ENCODE measurements around the gene RPL12. TPM values are rescaled to one million over a fixed set of nuclear protein-coding genes. Genes with fewer than 3 reads are reported as not detected.

Gene RPL12
- total RNA-seq, 4 donors from 2014 or later: 2,461 to 2,856 (median 2,671) TPM

DNA sequence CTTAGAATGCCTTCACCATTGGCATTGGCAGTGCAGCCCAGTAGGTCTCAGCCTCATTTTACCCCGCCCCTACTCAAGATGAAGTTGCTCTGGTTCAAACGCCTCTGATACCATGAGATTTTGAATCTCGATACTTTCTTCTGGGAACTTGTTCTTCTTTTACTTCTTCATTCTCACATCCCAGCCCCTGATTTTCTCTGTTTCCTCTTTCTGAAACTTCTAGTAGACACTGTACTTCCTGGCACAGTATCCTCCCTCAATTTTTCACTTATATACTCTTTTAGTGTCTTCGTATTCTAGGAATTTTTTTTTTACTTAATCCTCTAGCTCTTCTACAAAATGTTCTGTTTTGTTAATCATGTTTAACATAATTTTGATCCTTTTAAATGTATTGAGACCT lies 40.1 kb downstream of the RPL12 start:
- 72 to 78% methylated on average over 4 of the region's 4 CpGs for WGBS, 2 donors
- TF ChIP-seq, protein P1, sequence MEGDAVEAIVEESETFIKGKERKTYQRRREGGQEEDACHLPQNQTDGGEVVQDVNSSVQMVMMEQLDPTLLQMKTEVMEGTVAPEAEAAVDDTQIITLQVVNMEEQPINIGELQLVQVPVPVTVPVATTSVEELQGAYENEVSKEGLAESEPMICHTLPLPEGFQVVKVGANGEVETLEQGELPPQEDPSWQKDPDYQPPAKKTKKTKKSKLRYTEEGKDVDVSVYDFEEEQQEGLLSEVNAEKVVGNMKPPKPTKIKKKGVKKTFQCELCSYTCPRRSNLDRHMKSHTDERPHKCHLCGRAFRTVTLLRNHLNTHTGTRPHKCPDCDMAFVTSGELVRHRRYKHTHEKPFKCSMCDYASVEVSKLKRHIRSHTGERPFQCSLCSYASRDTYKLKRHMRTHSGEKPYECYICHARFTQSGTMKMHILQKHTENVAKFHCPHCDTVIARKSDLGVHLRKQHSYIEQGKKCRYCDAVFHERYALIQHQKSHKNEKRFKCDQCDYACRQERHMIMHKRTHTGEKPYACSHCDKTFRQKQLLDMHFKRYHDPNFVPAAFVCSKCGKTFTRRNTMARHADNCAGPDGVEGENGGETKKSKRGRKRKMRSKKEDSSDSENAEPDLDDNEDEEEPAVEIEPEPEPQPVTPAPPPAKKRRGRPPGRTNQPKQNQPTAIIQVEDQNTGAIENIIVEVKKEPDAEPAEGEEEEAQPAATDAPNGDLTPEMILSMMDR (IDR thresholded peaks at IDR 0.05): no peak
- TF ChIP-seq POLR2A (IDR thresholded peaks at IDR 0.05): no peak
- DNase-seq (ENCODE audit: low spot score in 2 of 2): no peak
- intact Hi-C loops (cut with DNase I; ENCODE audit: low total_unique reads): no loop called here
- H3K4me3 ChIP-seq (ENCODE audit: low read depth, poor library complexity, severe bottlenecking): no peak overlapping the region

DNA sequence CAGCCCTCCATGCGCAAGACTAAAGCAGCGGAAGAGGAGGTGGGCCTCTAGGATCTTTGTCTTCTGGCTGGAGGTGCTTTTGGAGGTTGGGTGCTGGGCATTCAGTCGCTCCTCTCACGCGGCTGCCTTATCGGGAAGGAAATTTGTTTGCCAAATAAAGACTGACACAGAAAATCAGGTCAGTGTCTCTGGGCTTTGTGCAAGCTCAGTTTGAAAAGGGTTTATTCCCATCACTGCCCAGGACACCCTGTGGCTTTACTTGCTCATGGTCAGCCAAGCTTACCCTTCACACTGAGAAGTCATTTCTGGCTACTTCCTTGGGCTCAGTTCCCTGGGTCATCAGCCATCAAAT lies 43.7 kb downstream of the RPL12 start:
- intact Hi-C loops (cut with DNase I; ENCODE audit: low total_unique reads): no loop called here
- WGBS, 2 donors: 87% methylated on average over 6 of the region's 6 CpGs
- DNase-seq (ENCODE audit: low spot score in 2 of 2): no peak
- no peak for TF ChIP-seq POLR2A (IDR thresholded peaks at IDR 0.05)
- TF ChIP-seq, protein P1 (IDR thresholded peaks at IDR 0.05): no peak
- H3K4me3 ChIP-seq (ENCODE audit: low read depth, poor library complexity, severe bottlenecking): no peak overlapping the region

DNA sequence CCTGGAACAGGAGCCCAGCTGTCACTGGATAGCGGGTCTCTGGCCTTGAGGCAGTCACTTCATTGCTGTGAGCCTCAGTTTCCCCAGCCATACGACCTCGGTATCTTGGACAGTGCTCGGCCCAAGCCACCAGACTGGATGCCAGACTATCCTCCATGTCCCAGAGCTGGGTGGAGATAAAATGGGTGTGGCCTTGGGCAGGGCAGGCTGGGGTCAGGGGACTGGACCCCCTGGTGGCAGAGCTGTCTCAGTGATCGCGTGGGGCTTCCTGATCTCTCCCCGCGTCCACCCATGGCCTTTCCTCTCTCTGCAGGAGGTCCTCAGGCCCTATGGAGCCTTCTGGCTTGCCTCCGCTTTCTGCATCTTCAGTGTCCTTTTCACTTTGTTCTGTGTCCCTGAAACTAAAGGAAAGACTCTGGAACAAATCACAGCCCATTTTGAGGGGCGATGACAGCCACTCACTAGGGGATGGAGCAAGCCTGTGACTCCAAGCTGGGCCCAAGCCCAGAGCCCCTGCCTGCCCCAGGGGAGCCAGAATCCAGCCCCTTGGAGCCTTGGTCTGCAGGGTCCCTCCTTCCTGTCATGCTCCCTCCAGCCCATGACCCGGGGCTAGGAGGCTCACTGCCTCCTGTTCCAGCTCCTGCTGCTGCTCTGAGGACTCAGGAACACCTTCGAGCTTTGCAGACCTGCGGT lies 44.3 kb downstream of the RPL12 start:
- H3K4me3 ChIP-seq (ENCODE audit: low read depth, poor library complexity, severe bottlenecking): no peak overlapping the region
- 85 to 90% methylated on average over 13 of the region's 13 CpGs for WGBS, 2 donors
- no peak for DNase-seq (ENCODE audit: low spot score in 2 of 2)
- intact Hi-C loops (cut with DNase I; ENCODE audit: low total_unique reads): no loop called here
- TF ChIP-seq POLR2A (IDR thresholded peaks at IDR 0.05): no peak
- TF ChIP-seq, protein P1 (IDR thresholded peaks at IDR 0.05): no peak

DNA sequence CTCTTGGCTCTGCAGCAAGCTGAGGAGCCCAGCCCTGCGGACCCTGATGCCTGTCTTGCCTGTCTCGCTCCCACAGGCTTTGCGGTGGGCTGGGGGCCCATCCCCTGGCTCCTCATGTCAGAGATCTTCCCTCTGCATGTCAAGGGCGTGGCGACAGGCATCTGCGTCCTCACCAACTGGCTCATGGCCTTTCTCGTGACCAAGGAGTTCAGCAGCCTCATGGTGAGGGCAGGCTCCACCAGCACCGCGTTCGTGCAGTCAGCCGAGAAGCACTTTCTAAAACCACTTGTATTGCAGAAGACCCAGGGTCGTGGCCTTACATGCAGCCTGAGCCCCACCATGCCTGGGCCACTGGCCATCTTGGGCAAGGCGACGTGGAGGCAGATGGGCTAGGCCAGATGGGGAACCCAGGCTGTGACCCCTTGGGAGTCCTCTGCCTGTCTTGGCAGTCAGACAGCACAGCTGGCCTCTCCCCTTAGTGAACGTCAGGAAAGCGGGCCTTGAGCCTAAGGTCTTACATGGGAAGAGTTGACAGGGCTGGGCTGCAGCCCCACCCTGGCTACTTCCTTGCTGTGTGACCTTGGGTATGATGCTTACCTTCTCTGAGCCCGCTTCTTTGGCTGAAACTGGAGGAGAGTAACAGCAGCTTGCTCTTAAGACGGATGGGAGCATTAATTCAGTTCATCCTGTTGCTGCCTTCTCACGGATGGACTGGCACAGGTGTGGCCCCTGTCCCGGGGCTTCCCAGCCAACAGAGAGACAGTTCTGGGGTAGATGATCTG lies 45.7 kb downstream of the RPL12 start:
- DNase-seq (ENCODE audit: low spot score in 2 of 2): no peak
- H3K4me3 ChIP-seq (ENCODE audit: low read depth, poor library complexity, severe bottlenecking): no peak overlapping the region
- intact Hi-C loops (cut with DNase I; ENCODE audit: low total_unique reads): no loop called here
- WGBS, 2 donors: 93 to 95% methylated on average over 18 to 20 of the region's 20 CpGs
- TF ChIP-seq, protein P1 (IDR thresholded peaks at IDR 0.05): no peak
- TF ChIP-seq POLR2A (IDR thresholded peaks at IDR 0.05): no peak

DNA sequence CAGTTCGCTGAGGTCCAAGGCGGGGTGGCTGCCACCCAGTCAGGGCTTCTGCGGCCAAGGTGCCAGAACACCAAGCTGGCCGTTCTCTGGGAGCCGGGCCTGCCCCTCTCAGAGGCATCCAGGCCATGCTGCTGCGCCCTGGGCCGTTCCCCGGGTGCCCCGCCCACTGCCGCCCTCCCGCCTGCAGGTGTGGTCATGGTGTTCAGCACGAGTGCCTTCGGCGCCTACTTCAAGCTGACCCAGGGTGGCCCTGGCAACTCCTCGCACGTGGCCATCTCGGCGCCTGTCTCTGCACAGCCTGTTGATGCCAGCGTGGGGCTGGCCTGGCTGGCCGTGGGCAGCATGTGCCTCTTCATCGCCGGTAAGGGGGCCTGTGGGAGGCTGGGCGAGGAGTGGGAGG lies 46.6 kb downstream of the RPL12 start:
- intact Hi-C loops (cut with DNase I; ENCODE audit: low total_unique reads): no loop called here
- WGBS, 2 donors: 88% methylated on average over 19 to 22 of the region's 23 CpGs
- DNase-seq (ENCODE audit: low spot score in 2 of 2): no peak

More for the DNA sequence above, 46.6 kb downstream of the RPL12 start:
- TF ChIP-seq POLR2A (IDR thresholded peaks at IDR 0.05): no peak
- TF ChIP-seq, protein P1 (IDR thresholded peaks at IDR 0.05): no peak
- no peak overlapping the region for H3K4me3 ChIP-seq (ENCODE audit: low read depth, poor library complexity, severe bottlenecking)

Measured in lower leg skin (tissue), 4 donors.